ENCODE measurements around the gene NSD2.
"Not testable (repeated sequence)": the region's sequence is repeated elsewhere in the genome, so short reads cannot be mapped to it uniquely, and the experiment has no call there.

DNA sequence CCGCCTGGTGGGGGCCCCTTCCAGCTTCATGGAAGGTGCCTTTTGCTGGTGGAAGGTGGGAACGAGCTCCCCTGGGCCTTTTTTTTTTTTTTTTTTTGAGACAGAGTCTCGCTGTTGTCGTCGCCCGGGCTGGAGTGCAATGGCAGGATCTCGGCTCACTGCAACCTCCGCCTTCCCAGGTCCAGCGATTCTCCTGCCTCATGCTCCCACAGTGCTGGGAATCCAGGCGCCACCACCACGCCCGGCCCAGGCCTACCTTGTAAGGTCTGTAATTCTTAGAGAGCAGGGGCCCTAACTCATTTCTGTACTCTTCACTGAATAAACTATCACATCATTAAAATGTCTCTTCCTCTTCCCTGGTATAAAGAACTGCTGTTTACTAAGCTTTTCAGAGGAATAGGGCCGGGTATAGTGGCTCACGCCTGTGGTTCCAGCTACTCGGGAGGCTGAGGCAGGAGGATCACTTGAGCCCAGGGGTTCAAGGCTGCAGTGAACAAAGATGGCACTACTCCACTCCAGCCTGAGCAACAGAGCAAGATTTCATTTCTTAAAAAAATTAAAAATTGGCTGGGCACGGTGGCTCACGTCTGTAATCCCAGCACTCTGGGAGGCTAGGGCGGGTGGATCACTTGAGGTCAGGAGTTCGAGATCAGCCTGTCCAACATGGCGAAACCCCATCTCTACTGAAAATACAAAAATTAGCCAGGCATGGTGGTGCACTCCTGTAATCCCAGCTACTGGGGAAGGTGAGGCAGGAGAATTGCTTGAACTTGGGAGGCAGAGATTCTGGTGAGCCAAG is 122.7 kb downstream of the NSD2 start:
- TF ChIP-seq, protein P1, sequence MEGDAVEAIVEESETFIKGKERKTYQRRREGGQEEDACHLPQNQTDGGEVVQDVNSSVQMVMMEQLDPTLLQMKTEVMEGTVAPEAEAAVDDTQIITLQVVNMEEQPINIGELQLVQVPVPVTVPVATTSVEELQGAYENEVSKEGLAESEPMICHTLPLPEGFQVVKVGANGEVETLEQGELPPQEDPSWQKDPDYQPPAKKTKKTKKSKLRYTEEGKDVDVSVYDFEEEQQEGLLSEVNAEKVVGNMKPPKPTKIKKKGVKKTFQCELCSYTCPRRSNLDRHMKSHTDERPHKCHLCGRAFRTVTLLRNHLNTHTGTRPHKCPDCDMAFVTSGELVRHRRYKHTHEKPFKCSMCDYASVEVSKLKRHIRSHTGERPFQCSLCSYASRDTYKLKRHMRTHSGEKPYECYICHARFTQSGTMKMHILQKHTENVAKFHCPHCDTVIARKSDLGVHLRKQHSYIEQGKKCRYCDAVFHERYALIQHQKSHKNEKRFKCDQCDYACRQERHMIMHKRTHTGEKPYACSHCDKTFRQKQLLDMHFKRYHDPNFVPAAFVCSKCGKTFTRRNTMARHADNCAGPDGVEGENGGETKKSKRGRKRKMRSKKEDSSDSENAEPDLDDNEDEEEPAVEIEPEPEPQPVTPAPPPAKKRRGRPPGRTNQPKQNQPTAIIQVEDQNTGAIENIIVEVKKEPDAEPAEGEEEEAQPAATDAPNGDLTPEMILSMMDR (IDR thresholded peaks at IDR 0.05): not testable (repeated sequence)
- not testable (repeated sequence) for TF ChIP-seq POLR2A (IDR thresholded peaks at IDR 0.05)

All from sigmoid colon (tissue), 3 donors.